HG02870 (cell line): ENCODE results near the gene SPSB4.
"Not testable (repeated sequence)": the region's sequence is repeated elsewhere in the genome, so short reads cannot be mapped to it uniquely, and the experiment has no call there.

Experiments used
- ATAC-seq: cut with Tn5 transposase; IDR thresholded peaks from one replicate; pipeline ENCODE4 v1.9.1; 2021; ENCODE audit warnings: mild to moderate bottlenecking, moderate library complexity; ENCODE audit not compliant: unreplicated experiment

SPSB4 gene

DNA sequence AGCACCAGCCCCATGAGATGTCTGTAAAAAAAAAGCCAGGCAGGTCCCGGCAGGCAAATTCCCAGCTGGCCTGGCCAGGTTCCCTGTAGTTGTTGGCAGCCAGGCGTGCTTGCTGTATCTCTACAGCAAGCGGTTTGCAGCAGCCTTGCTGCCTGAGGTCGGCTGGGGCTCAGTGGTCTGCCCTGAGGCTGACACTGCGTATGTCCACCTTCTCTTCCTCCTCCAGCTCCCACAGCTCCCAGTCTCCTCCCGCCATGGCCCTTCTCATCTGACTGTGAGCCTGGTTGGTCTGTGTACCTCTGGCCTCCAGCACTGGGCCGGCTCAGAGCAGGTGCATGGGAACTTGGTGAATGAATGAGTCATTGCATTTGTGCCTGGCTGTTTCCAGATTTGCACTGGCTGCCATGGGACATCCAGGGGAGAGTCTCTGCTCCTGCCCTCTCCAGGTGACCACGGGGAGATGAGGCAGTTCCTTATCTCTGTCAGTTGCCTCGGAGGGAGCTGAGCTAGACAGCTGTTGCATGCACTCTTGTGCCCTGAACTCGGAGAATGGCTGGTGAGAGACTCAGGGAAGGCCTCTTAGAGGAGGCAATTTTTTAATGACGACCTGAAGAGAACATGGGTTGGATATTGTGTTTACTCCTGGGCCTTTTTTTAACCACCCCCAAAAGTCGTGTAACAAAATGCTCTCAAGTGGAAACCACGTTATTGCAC lies 43.0 kb downstream of the SPSB4 start:
- no peak for ATAC-seq

- no peak for ATAC-seq
These were observed 43.8 kb downstream of the SPSB4 start for GRCh38 chr3:141094790-141095545.

DNA sequence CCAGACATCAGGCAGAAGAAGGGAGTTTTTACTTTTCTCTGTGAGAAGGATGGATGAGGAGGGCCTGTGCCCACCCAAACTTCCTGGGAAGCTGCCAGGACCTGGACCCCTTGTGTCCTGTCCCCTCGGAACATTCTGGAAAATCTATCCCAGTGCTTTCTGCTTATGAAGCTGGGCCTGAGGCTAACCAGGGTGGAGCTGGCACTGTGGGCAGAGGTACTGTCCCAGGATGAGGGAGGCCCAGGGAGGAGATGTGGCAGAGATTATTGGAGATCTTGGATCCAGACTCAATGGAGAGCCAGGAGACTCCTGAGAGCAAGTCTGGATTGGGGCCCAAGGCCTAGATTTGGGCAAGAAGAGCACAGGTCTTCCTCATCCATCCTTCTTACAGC lies 44.4 kb downstream of the SPSB4 start:
- no peak for ATAC-seq

DNA sequence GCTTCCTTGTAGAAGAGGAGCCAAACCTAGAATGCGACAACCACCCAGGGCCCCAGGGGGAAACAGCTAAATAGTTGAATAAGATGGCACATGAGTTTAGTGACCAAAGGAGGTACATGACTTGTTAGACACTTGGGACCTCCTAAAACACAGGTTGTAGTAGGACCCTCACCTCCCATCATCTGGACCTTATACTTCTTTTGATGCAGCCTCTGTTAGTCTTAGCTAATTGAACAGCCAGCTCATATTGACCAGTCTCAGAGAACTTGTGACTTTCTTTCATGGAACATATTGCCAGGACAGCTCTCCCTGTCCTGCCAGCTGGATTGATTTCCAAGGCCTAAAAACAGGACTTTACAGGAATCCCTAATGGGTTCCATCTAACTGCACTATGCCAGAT lies 45.0 kb downstream of the SPSB4 start:
- no peak for ATAC-seq

GRCh38 chr3:141096981-141097380 lies 45.8 kb downstream of the SPSB4 start:
- ATAC-seq: no peak

DNA sequence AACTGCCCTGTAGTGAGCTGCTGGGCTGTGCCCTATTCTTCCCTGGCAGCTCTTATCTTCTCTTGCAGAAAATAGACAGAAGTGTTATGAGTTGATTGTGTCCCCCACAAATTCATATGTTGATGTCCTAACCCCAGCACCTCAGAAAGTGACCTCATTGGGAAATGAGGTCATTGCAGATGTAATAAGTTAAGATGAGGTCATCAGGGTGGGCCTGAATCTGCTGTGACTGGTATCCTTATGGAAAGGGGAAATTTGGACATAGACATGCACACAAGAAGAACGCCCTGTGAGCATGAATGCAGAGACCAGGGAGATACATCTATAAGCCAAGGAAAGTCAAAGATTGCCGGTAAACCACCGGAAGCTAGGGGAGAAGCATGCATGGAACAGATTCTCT lies 49.0 kb downstream of the SPSB4 start:
- ATAC-seq: no peak

- ATAC-seq: no peak
These were observed 49.6 kb downstream of the SPSB4 start for GRCh38 chr3:141100531-141101320.

GRCh38 chr3:141102372-141102771 lies 51.2 kb downstream of the SPSB4 start:
- no peak for ATAC-seq

- no peak for ATAC-seq
These were observed 51.9 kb downstream of the SPSB4 start for GRCh38 chr3:141103067-141103466.

DNA sequence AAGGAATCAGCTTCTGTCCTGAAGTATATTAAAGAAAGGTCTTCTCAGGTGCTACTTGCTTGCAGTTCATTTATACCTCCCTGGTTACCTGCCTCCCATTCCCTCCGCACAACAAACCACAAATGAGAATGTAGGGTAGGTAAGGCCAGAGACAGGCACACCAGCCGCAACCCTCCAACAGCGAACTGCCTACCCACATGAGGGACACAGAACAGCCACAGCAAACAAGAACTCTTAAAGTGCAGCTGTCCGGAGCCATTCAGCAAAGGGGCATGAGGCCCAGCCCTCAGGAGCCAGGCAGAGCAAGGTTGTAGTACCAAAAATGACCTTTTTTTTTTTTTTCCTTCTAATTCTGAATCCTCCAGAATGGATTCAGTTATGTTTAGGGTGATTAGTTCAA lies 52.4 kb downstream of the SPSB4 start:
- ATAC-seq: no peak

DNA sequence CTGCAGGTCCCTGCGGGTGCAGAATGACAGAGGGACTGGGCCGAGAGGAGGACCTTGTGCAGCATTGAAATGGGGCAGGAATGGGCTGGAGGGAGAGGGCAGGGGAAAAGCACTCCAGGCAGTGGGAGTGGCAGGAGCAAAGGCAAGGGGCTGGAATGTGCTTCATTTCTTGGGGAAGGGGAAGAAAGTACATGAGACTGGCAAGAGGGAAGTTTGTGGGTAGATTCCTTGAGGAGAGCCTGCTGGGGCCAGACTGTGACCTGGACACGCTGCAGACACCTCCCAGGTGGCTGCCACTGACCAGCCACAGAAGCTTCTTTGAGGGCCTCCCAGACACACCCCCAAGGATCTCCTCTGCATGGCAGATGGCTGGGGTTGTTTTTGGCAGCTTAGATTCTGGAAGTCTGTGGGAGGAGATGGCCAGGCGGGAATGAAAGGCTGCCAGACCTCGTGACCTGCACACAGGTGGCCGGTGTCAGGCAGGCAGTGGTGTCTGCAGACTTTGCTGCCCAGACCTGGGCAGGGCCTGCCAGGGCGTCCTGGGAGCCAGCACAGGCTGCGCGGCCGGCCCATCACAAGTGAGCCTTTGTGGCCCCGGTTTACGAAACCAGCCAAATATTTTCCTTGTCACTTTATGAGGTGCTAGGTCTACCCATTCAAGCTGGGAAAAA lies 53.1 kb downstream of the SPSB4 start:
- no peak for ATAC-seq

DNA sequence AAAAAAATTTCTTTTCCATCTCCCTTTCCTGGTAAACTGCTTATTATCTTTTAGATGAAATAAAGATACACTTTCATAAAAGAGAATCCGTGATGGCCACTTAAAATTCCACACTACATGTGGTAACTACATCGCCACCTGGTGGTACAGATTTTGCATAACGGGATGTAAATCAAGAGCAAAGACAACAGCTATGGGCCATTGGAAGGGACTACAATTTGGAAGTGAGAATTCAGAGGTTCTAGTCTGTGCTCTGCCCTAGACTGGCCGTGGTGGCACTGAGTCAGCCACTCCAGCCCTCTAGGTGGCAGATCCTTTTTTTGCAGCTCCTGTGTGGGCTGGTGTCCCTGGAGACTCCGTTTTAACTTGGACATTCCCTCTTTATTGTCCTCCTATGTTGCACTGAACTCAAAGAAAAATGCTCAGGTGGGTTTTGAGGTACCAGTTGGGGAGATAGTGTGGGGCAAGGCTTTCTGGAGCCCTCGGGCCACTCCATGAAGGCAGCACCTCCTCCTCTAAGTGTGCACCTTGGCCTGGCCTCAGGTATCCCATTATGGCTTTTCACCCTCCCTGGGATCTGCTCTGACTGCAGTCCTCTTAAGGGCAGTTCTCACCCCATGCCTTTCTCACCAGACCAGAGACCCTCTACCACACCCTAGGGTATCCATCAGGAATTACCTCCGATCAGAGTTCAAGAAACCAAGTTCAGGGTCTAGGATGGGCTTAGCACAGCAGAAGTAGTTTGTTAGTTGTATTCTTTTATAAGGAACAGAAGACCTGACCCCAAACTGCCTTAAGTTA lies 54.9 kb downstream of the SPSB4 start:
- peak; percentile 57 for ATAC-seq

DNA sequence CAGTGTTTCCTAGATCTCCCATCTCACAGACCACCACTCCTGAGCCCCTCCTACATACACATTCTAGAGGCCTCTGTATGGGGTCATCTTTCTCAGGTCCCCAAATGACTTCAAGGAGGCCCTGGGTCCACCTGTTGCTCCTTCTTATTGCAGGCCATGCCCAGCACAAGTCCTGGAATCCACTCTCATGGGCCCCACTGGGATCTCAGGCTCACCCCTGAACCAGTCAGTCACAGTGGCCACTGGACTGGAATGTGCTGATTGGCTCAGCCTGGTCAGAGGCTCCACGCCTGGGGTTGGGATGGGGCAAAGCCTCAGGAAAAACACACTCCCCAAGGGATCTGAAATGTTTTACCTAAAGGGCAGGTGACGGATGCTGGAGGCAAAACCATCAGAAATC lies 55.7 kb downstream of the SPSB4 start:
- ATAC-seq: no peak

DNA sequence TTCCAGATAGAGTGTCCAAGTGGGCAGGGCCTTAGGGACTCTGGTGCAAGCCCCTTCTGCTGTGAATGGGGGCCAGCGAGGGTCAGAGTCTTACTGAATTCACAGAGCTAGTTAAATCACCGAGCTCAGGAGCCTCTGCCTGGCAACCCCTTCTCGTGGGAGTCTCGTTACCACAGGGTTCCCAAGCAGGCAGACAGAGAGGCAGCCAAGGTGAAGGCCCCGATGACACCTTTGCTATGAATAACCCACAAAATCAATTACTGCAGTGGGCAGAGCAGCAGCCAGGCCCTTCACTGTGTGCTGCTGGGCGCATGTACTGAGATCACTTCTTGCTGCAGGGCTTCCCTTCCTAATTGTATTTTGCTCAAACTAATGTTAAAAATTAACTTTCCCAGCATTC lies 56.9 kb downstream of the SPSB4 start:
- ATAC-seq: no peak

DNA sequence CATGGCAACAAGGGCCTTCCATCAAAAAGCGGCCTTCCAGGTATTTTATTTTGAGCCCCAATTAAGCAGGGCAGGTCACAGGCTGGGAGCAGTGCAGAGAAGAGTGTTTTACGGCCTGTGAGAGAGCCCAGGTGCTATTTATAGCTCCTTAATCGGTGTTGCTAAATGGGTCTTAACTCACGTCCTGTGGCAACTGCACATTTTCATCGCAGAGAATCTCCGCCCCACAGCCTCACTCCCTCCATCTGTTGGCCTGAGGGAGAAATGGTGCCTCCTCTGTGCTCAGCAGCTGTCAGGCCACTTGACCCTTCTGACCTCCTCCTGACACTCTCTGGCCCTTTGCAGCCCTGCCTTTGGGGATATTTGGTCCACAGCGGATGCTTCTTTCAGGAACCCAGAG lies 58.6 kb downstream of the SPSB4 start:
- ATAC-seq: no peak

DNA sequence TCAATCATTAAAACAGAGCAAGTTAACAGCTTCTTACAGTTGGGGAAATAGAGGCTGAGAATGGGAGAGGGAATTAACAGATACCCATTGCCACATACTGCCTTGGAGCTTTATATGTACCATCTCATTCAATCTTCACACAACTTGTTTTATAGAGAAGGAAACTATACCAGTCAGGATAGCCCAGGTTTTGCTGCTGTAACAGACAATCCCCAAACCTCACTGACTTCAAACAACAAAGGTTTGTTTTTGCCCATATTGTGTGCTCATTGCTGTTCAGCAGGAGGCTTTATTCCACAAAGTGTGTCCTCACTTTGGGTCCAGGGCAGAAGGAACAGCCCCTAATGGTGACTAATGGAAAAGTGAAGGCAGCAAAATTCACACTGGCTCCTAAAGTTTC lies 59.2 kb downstream of the SPSB4 start:
- ATAC-seq: no peak

DNA sequence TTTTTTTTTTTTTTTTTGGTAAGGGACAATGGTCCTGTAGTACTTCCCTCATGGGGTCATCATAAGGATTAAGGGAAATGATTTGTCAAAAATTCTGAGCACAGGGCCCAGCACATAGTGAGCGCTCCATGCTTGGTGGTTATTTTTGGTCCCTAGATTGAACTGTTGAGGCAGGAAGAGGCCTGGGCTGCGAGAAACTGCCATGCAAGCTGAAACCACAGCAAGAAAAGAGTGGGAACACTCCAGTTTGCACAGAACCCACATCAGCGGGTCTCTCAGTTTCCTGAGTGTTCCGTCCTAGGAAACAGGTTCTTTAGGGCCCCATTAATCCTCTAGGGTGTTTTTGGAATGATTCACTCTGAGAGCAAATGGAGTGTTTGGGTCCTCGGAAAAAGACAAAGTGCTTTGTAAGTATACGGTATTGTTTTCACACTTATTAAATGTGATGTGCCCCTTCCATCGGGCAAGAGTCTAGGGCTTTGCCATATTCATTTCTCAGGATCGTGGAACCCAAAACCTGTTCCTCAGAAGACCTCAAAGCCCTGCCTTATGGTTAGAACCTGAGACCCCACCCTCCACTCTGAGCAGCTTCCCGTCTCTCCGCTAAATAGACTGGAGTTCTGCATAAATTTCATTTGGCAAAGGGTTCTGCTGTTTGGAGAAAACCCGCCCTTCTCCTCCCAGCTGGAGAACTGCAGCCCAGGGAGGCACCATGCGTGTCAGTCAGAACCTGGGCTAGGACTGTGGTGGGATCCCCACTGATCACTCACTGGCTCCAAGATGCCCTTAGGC lies 60.4 kb downstream of the SPSB4 start:
- no peak for ATAC-seq

DNA sequence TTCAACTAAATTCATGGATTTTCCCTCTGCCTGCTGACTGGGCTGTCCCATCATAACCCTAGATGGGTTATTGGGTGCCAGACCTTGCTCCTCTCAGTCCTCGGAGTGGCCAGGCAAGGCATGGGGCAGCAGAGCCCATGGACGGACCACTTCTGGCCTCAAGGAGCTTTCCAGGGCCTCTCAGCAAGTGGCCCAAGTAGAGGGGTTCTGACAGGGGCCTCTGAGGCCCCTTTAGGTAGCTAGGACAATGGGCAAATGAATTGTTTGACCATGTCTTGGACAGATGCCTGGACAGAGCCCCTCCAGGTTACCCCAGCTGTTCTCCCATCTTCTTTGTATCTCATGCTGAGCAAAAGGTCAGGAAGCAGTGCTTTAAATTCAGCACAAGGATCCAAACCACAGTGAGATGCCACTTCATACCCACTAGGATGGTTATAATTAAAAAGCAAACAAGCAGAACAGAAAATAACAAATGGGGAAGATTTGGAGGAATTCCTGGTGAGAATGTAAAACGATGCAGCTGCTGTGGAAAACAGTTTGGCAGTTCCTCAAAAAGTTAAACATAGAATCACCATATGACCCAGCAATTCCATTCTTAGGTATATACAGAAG lies 61.6 kb downstream of the SPSB4 start:
- ATAC-seq: no peak

DNA sequence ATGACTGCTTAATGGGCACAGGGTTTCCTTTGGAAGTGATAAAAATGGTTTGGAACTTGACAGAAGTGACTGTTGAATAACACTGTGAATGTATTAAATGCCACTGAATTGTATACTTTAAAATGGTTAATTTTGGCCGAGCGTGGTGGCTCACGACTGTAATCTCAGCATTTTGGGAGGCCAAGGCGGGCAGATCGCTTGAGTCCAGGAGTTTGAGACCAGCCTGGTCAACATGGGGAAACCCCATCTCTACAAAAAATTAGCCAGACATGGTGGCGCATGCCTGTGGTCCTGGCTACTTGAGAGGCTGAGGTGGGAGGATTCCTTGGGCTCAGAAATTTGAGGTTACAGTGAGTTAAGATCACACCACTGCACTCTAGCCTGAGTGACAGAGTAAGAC lies 62.5 kb downstream of the SPSB4 start:
- not testable (repeated sequence) for ATAC-seq
